Measurements from ENCODE around the gene NAA40.

The NAA40 gene

DNA sequence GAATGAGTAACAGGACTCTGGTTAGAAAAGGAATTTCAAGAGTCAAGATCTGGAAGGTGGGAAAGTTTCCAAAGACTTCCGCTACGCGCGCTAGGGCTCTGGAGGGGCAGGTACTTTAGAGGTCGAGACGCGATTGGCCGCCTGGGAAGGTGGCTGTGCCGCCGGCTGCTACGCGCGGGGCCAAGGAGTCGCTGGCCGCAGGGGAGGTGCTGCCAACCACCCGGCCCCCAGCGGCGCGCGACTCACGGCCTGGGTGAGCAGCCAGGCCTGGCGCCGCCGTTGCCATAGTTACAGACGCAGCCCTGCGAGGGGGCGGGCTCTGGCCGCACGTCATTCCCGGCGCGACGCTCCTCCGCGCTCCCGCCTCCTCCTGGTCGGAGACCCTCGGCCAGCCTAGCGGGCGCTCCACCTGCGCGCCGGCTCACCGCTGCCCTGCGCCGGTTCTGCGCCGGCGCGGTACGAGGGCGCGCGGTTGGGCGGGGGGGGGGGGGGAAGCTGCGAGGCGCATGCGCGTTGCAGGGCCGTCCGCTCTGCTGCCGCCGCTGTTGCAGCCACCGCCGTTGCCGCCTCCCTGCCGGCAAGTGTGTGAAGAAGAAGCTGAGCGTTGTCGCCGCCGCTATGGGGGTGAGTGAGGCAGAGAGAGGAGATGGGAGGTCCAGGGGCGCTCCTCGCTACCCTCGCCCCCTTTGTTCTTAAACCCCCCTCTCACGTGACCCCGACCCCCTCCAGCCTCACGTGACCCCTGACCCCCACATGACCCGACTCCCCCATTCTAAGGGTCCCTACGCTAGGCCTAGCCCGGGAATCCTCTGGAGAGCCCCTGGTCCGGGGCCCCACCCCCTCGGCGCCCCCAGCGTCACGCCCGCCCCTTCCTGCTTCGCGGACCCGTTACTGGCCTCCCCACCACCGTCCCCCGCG, at the start of gene NAA40:
Gene NAA40, plus strand, starts transcription at position 524 of the 918 bp plus-strand sequence. Its CDS starts 95 bp downstream, at position 619.
- peak; percentile 100 for DNase-seq (ENCODE audit: low spot score)

- DNase-seq (ENCODE audit: low spot score): no peak
Observed at GRCh38 chr11:63889344-63889743, 49.5 kb upstream of the NAA40 start.

DNA sequence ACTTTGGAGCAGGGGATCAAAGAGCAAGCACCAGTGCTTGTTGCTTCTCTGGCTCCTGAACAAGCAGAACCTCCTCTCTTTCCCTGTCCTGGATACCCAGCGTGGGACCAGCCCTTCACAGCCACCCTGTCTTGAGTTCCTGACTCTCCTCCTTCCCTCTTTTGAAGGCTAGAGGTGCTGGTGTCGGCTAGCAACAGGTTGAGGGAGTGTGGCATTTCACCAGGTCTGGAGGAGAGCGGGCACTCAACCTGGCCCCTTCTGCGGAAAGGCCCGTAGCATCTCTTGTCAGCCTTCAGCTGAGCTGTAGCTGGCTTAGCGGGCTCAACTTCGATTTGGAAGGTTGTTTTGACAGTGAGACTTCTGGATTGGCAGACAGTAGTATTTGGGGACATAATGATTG, 48.4 kb upstream of the NAA40 start:
- DNase-seq (ENCODE audit: low spot score): no peak

- DNase-seq (ENCODE audit: low spot score): no peak
Observed at GRCh38 chr11:63892228-63892627, 46.6 kb upstream of the NAA40 start.

GRCh38 chr11:63893355-63893754, 45.4 kb upstream of the NAA40 start:
- DNase-seq (ENCODE audit: low spot score): no peak

GRCh38 chr11:63896071-63896470, 42.7 kb upstream of the NAA40 start:
- no peak for DNase-seq (ENCODE audit: low spot score)

DNA sequence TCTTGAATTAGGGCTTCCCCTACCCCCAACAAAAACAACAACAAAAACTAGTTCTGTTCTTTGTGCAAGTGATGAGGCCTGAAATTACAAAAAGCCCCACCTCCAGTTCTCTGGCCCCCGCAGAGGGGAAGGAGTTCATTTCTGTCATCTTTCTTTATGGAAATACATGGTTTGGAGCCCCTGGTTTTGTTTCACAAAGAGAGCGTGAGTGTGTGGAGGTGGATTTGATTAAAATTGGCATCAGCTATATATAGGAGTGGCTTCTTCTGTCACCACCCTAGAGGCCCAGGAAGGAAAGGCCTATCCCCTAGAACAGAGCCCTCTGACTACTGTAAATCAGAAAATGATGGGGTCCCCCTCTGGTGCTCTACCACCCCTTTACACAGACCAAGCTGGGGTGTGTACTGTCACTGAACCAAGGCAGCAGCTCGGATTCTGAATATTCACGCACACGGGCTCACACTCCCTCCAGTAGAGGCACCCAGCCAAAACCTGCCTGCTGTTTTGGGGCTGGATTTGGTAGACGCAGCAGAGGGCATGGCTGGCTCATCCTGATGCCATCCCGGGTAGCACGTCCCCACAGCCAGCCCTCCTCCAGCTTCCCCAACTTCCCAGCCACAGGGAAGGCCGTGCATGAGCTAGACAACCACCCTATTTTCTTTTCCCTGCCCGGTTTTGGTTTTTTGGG, 41.2 kb upstream of the NAA40 start:
- DNase-seq (ENCODE audit: low spot score): no peak

DNA sequence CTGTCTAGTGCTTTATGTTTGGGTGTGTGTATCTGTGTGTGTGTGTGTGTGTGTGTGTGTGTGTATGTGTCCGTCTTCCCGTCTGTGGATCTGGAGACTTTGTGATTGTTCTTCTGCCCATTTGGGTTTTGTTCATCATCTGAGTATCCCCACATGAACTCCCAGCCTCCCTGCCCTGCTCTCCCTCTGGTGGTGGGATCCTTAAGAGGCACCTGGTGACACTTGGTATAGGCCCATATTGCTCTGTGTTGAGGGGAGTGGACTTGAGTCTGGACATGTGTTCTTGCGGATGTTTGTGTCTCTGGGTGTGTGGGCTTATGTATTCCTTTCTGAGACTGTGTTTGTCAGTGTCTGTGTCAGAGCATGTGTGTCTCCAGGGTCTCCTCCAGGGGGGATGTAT, 37.1 kb upstream of the NAA40 start:
- DNase-seq (ENCODE audit: low spot score): no peak

GRCh38 chr11:63903884-63904283, 34.9 kb upstream of the NAA40 start:
- no peak for DNase-seq (ENCODE audit: low spot score)

DNA sequence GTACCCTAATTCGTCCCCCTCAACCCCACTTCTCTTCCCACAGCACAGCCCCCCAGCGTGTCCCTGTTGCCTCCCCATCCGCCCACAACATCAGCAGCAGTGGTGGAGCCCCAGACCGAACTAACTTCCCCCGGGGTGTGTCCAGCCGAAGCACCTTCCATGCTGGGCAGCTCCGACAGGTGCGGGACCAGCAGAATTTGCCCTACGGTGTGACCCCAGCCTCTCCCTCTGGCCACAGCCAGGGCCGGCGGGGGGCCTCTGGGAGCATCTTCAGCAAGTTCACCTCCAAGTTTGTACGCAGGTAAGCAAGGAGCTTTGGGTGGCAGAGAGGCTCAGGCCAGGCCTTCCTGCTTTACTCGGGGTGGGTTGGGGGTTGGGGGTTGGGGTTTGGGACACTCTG, 34.1 kb upstream of the NAA40 start:
- DNase-seq (ENCODE audit: low spot score): no peak

DNA sequence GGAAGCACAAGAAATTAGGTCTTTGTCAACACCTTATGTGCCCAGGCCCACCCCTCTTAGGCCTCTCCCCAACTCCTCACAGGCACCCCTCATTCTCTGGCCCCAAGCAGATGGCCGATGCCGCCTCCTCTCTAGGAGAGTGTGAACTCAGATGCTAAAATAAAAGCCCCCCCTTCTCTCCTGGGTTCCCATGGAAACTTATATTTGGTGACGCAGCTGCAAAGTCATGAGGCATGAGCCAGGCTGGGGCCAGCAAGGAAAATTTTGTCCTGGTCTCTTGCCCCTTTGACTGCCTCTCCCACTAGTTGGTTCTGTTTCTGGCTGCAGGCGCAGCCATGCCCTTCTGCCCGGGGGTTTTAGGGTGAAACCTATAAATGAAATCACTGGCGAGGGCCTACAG, 33.6 kb upstream of the NAA40 start:
- peak; percentile 59 for DNase-seq (ENCODE audit: low spot score)

DNA sequence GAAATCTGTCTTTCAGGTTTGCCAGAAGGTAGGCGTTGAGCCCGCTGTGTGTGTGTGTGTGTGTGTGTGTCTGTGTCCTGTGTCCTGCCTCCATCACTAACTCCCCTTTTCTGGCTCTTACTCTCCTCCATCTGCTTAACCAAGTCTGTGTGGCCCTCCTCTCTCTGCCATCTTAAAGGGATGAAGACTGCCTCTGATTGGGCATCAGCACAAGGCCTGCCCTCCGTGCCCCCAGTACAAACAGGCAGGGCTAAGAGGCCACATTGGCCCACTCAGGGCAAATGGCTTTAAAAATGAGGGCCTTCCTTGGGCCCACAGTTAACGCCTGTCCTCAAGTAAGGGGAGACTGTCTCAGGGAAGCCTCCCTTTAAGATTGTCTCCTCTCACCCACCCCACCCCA, 32.7 kb upstream of the NAA40 start:
- DNase-seq (ENCODE audit: low spot score): no peak

- no peak for DNase-seq (ENCODE audit: low spot score)
Observed at GRCh38 chr11:63906585-63906984, 32.2 kb upstream of the NAA40 start.

- DNase-seq (ENCODE audit: low spot score): no peak
Observed at GRCh38 chr11:63907063-63907462, 31.7 kb upstream of the NAA40 start.

DNA sequence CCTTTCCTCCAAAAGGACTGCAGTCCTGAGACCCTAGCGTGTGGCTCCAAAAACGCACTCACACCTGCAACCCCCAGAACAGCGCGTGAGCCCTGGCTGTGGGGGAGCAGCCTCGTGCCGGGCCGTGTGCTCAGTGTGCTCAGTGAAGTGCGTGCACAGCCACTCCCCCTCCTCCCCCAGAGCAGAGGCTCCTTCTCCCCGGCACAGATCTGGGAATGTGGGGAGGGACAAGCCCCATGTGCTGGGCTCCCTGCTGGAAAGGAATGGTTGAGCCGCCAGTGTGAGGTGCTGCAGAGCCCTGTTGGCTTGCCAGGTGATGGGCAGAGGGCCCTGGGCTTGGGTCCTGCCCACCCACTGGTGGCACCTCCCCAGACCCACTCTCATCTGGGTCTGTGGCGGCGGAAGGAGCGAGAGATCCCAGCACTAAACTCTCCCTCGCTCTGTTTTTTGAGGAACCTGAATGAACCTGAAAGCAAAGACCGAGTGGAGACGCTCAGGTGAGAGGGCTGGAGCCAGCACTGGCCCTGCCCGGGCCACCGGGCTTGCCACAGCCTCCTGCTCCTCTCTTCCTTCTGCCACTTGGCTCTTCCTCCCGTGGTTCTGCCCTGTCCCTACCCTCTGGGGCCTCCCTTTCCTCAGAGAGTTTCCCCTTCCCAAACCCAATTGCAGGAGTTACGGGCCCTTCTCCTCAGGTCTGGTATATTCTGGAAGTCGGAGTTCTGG, 30.8 kb upstream of the NAA40 start:
- DNase-seq (ENCODE audit: low spot score): no peak

GRCh38 chr11:63908631-63909401, 30.0 kb upstream of the NAA40 start:
- DNase-seq (ENCODE audit: low spot score): no peak

DNA sequence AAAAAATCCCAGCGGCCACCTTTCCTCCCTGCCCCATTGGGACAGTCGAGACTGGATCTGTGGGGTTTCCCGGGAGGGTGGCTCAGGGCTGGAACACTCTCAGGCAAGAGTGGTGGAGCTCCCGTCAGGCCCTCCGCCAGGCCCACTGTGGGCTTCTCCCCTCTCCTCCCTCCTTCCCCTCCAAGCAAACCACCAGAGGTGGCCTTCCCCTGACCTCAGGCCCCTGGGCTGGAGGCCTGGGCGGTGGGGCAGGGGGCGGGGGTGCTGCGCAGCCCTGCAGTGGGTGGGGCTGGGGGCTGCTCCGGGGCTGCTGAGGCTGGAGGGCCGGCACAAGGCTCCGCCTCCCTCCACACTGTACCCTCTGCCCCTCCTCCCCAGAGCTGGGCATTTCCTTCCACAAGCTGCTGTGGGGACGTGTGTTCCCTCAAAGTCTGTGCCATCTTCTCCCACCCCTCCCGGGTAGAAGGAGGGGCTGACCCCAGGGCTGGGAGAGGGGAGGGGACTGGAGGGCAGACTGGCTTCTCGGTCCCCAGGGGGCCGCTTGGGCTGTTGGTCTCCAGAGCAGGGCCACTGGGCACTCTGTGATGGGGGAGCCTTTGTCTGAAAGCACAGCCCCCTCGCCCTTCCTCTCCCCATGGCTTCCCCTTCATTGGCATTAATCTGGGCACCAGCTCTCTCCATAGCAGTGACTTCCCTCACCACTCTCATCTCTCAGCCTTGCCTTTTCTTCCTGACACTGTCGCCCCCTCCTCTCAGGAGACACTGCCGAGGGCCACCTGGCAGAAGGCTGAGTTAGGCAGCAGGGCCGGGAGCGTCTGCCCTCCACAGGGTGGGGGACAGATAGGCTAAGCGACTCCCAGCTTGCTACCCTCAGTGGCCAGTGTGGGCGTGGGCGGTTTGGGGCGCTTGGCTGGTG, 29.0 kb upstream of the NAA40 start:
- no peak for DNase-seq (ENCODE audit: low spot score)

DNA sequence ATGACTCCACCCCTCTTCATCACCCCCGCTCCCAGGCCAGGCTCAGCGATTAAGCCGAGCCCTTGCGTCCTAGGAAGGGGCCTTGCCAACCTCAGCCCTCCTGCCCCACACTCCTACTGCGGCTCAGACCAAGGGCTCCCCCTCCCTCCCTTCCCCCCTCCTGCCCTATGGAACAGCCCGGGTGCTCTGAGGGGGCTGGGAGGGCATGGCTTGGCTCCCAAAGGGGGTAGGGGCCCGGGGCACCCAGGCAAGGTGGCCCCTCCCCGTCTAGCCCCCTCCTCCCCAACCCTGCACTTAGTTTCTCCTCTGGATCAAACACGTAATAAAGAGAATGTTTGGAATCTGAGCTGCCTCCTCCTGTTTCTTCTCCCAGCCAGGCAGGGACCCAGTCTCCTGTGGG, 28.1 kb upstream of the NAA40 start:
- DNase-seq (ENCODE audit: low spot score): no peak

GRCh38 chr11:63911440-63911839, 27.4 kb upstream of the NAA40 start:
- DNase-seq (ENCODE audit: low spot score): no peak

GRCh38 chr11:63911876-63912275, 26.9 kb upstream of the NAA40 start:
- no peak for DNase-seq (ENCODE audit: low spot score)

DNA sequence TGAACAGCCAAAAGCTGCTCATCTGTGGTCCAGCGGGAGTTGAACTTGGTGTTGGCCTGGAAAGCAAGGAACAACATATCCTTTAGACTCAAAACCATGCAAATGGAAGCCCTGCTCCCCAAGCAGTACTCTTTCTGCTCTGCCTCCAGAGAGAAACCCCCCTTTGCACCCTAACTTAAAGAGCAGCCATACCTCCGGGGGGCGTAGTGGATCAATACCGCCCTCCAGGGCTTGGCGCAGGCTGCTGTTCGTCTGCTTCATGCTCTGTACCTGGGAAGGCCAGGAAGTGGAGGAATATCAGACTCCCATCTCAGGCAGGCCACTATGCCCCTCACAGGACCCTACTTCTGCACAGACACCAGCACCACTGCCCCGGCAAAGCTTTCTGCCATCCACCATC, 26.1 kb upstream of the NAA40 start:
- DNase-seq (ENCODE audit: low spot score): no peak

All from AG08396 (cell line).